Measurements from ENCODE around the gene PRR12. TPM values are rescaled to one million over a fixed set of nuclear protein-coding genes. Genes with fewer than 3 reads are reported as not detected.
A peak's percentile ranks its signal among the peaks of the same experiment; 100 is the strongest.

The PRR12 gene
- total and polyA plus RNA-seq, 9 of the 15 experiments (the other 6 are each of a cell fraction or from before 2014, with no cell fraction given), result 0.01 to 21.1 (median 0.98) TPM

DNA sequence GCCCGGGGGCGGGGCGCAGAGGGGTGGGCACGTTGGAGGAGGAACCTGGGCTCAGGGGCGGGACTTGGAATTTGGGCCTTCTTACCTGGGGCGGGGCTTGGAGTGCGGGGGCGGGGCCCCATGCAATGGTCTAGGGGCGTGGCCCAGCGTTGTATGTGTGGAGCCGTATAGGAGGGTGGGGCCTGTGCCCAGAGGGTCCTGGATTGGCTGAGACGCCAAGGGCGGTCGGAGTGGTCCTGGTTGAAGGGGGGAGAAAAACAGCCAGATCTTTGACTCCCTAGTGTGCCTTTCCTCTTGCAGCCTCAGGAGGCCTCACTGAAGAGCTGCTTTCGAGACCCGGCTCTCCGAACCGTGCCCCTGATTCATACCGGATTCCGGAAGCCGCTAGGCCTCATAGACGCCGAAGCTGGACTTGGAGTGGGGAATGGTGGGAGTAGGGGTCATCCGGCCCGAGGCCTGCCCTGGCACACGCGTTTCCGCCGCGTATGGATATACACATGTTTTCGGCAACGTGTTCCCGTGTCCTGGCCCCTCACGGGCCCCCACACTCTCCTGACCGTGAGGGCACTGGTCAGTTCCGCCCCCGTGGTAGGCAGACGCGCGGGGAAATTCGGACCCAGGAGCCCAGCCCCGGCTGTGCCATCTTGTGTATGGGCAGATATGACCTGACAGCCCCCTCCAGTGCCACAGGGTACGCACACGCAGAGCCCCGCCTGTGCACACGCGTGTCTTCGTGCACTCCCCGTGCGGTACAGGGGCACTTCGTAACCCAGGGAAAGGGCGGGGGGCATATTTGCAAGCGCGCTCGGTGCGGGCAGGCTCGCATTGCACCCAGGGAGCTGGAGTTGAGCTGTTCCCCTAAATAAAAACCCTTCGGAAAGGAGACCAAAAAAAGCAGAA lies 661 bp upstream of the PRR12 start (continued):
- TF ChIP-seq, protein P1, sequence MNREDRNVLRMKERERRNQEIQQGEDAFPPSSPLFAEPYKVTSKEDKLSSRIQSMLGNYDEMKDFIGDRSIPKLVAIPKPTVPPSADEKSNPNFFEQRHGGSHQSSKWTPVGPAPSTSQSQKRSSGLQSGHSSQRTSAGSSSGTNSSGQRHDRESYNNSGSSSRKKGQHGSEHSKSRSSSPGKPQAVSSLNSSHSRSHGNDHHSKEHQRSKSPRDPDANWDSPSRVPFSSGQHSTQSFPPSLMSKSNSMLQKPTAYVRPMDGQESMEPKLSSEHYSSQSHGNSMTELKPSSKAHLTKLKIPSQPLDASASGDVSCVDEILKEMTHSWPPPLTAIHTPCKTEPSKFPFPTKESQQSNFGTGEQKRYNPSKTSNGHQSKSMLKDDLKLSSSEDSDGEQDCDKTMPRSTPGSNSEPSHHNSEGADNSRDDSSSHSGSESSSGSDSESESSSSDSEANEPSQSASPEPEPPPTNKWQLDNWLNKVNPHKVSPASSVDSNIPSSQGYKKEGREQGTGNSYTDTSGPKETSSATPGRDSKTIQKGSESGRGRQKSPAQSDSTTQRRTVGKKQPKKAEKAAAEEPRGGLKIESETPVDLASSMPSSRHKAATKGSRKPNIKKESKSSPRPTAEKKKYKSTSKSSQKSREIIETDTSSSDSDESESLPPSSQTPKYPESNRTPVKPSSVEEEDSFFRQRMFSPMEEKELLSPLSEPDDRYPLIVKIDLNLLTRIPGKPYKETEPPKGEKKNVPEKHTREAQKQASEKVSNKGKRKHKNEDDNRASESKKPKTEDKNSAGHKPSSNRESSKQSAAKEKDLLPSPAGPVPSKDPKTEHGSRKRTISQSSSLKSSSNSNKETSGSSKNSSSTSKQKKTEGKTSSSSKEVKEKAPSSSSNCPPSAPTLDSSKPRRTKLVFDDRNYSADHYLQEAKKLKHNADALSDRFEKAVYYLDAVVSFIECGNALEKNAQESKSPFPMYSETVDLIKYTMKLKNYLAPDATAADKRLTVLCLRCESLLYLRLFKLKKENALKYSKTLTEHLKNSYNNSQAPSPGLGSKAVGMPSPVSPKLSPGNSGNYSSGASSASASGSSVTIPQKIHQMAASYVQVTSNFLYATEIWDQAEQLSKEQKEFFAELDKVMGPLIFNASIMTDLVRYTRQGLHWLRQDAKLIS (CRISPR knock-in tag; IDR thresholded peaks at IDR 0.05), result 0 out of 2 replicates have a peak, but pooled peaks have one; percentile 40
- TF ChIP-seq TOE1 (IDR thresholded peaks at IDR 0.05; ENCODE audit: borderline replicate concordance) (peak; percentile 38; the same call in 1 of the 2 replicates), TOE1 (CRISPR knock-in tag; IDR thresholded peaks at IDR 0.05; ENCODE audit: borderline replicate concordance, low read depth) (peak; percentile 75; the same call in 1 of the 2 replicates), GTF2F1 (IDR thresholded peaks at IDR 0.05; ENCODE audit: low read depth, low read length) (peak; percentile 90; the same call in 1 of the 2 replicates), MTA3 (IDR thresholded peaks at IDR 0.05; ENCODE audit: borderline replicate concordance) (peak; percentile 87; the same call in 1 of the 2 replicates), ETV6 (IDR thresholded peaks at IDR 0.05; ENCODE audit: borderline replicate concordance in 1 of 2, low read depth in 2 of 2, low read length in 1 of 2) (no peak), ETV6 (CRISPR knock-in tag; IDR thresholded peaks at IDR 0.05; ENCODE audit: borderline replicate concordance) (no peak), LARP7 (IDR thresholded peaks at IDR 0.05) (no peak), MAFF (IDR thresholded peaks at IDR 0.05; ENCODE audit: low read length) (no peak), SMARCA5 (IDR thresholded peaks at IDR 0.05) (peak; percentile 69; the same call in 1 of the 2 replicates), MYNN (IDR thresholded peaks at IDR 0.05) (0 out of 2 replicates have a peak, but pooled peaks have one; percentile 5), MYNN (CRISPR knock-in tag; IDR thresholded peaks at IDR 0.05) (no peak), SMAD4 (CRISPR knock-in tag; conservative IDR thresholded peaks at IDR 0.05) (peak; percentile 33; the same call in 1 of the 2 replicates), ESRRA (IDR thresholded peaks at IDR 0.05; ENCODE audit: borderline replicate concordance, low read depth) (peak; percentile 34; the same call in 1 of the 2 replicates), NR1H2 (CRISPR knock-in tag; IDR thresholded peaks at IDR 0.05) (0 out of 2 replicates have a peak, but pooled peaks have one; percentile 83), HLTF (IDR thresholded peaks at IDR 0.05) (0 out of 2 replicates have a peak, but pooled peaks have one; percentile 25), MIER1 (IDR thresholded peaks at IDR 0.05; ENCODE audit: low read depth) (peak; percentile 70; the same call in 1 of the 2 replicates), CC2D1A (IDR thresholded peaks at IDR 0.05) (0 out of 2 replicates have a peak, but pooled peaks have one; percentile 12), NFE2 (IDR thresholded peaks at IDR 0.05; ENCODE audit: low read depth) (no peak), ZC3H4 (CRISPR knock-in tag; IDR thresholded peaks at IDR 0.05; ENCODE audit: borderline replicate concordance) (no peak), ZNF282 (CRISPR knock-in tag; IDR thresholded peaks at IDR 0.05) (no peak), SP1 (CRISPR knock-in tag; IDR thresholded peaks at IDR 0.05) (peak; percentile 66; the same call in 1 of the 2 replicates)
- TF ChIP-seq, protein P2, sequence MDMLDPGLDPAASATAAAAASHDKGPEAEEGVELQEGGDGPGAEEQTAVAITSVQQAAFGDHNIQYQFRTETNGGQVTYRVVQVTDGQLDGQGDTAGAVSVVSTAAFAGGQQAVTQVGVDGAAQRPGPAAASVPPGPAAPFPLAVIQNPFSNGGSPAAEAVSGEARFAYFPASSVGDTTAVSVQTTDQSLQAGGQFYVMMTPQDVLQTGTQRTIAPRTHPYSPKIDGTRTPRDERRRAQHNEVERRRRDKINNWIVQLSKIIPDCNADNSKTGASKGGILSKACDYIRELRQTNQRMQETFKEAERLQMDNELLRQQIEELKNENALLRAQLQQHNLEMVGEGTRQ (CRISPR knock-in tag; IDR thresholded peaks at IDR 0.05), result no peak
- TF ChIP-seq, protein P3, sequence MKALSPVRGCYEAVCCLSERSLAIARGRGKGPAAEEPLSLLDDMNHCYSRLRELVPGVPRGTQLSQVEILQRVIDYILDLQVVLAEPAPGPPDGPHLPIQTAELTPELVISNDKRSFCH (CRISPR knock-in tag; IDR thresholded peaks at IDR 0.05), result no peak
- TF ChIP-seq, protein P3 (tag; IDR thresholded peaks at IDR 0.05), result peak; percentile 79; the same call in 1 of the 2 replicates

Measured in K562 (cell line).